Activated CD4-positive, alpha-beta T cell treated with anti-CD3 and anti-CD28 coated beads for 48 hours (primary cell): ENCODE data around the gene AADAC.
"Not testable (repeated sequence)": the region's sequence is repeated elsewhere in the genome, so short reads cannot be mapped to it uniquely, and the experiment has no call there.

Source experiments
- DNase-seq: peaks from one replicate; pipeline ENCODE4 v3.0.0-alpha.2; 2020

Gene AADAC

GRCh38 chr3:151800431-151800830 lies 13.5 kb upstream of the AADAC start:
- DNase-seq, result no peak

GRCh38 chr3:151804267-151804666 lies 9.6 kb upstream of the AADAC start:
- DNase-seq, result no peak

GRCh38 chr3:151806838-151807237 lies 7.1 kb upstream of the AADAC start:
- no peak for DNase-seq

- not testable (repeated sequence) for DNase-seq
Observed at GRCh38 chr3:151808926-151809325, 5.0 kb upstream of the AADAC start.

- no peak for DNase-seq
Observed at GRCh38 chr3:151811474-151811873, 2.4 kb upstream of the AADAC start.

- no peak for DNase-seq
Observed at GRCh38 chr3:151814588-151814987, 672 bp downstream of the AADAC start.

- DNase-seq, result no peak
Observed at GRCh38 chr3:151816091-151816604, 2.2 kb downstream of the AADAC start.

- no peak for DNase-seq
Observed at GRCh38 chr3:151817473-151817872, 3.6 kb downstream of the AADAC start.

GRCh38 chr3:151818361-151818760 lies 4.4 kb downstream of the AADAC start:
- no peak for DNase-seq

GRCh38 chr3:151819910-151820309 lies 6.0 kb downstream of the AADAC start:
- no peak for DNase-seq

- no peak for DNase-seq
Observed at GRCh38 chr3:151827816-151828215, 13.9 kb downstream of the AADAC start.

GRCh38 chr3:151835751-151836525 lies 22.0 kb downstream of the AADAC start:
- DNase-seq, result no peak

GRCh38 chr3:151837057-151837456 lies 23.1 kb downstream of the AADAC start:
- no peak for DNase-seq

GRCh38 chr3:151838574-151839312 lies 24.8 kb downstream of the AADAC start:
- DNase-seq, result peak; percentile 40

- DNase-seq, result no peak
Observed at GRCh38 chr3:151839313-151839631, 25.4 kb downstream of the AADAC start.

- no peak for DNase-seq
Observed at GRCh38 chr3:151841801-151842200, 27.9 kb downstream of the AADAC start.

- no peak for DNase-seq
Observed at GRCh38 chr3:151843275-151843674, 29.4 kb downstream of the AADAC start.

- no peak for DNase-seq
Observed at GRCh38 chr3:151845306-151845905, 31.5 kb downstream of the AADAC start.

- not testable (repeated sequence) for DNase-seq
Observed at GRCh38 chr3:151850065-151850464, 36.1 kb downstream of the AADAC start.

GRCh38 chr3:151852074-151852811 lies 38.3 kb downstream of the AADAC start:
- no peak for DNase-seq

- no peak for DNase-seq
Observed at GRCh38 chr3:151856118-151856517, 42.2 kb downstream of the AADAC start.

- no peak for DNase-seq
Observed at GRCh38 chr3:151856641-151857040, 42.7 kb downstream of the AADAC start.

GRCh38 chr3:151859233-151859673 lies 45.3 kb downstream of the AADAC start:
- DNase-seq, result no peak
